ENCODE measurements around the gene RASGRF1.

DNA sequence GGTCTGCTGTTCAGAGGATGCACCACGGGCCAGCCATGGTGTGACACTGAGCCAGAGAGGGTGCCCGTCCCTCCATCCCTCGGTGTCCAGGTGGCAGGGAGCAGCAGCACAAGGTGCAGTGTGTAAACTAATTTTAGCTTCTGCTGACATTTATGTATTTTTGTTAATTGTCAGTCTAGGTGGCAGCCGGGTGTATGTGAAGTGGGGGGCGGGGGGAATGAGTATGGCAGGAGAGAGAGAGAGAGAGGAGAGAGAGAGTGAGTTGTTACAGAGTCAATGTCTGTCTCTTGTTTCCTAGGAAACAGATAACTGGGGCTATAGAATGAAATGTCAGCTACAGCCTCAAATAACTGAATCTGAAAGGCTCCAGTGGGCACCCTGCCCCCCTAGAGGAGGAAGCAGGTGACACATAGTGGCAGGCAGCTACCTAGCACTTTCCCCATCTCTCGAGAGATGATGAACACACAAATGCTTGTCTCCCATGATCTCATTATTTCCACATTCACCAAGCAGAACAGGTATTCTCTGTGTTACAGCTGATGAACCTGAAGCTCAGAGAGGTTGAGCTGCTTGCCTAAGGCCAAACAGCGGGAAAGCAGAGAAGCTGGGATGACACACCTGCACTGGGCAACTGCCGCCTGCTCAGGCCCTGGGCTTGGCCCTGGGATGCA is 24.7 kb downstream of the RASGRF1 start:
- TF ChIP-seq, protein P1, sequence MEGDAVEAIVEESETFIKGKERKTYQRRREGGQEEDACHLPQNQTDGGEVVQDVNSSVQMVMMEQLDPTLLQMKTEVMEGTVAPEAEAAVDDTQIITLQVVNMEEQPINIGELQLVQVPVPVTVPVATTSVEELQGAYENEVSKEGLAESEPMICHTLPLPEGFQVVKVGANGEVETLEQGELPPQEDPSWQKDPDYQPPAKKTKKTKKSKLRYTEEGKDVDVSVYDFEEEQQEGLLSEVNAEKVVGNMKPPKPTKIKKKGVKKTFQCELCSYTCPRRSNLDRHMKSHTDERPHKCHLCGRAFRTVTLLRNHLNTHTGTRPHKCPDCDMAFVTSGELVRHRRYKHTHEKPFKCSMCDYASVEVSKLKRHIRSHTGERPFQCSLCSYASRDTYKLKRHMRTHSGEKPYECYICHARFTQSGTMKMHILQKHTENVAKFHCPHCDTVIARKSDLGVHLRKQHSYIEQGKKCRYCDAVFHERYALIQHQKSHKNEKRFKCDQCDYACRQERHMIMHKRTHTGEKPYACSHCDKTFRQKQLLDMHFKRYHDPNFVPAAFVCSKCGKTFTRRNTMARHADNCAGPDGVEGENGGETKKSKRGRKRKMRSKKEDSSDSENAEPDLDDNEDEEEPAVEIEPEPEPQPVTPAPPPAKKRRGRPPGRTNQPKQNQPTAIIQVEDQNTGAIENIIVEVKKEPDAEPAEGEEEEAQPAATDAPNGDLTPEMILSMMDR (IDR thresholded peaks at IDR 0.05; ENCODE audit: low read length) = peak; percentile 19
- TF ChIP-seq EZH2 (optimal IDR thresholded peaks at IDR 0.05; ENCODE audit: low read depth, low read length) = no peak

Data from MM.1S (cell line).